OCI-LY1 (cell line): ENCODE results near the gene NCAM1.

Experiments used
- EZH2 ChIP-seq: fragments of 200-600 bp; sonication (generic), shearing (Covaris generic); IDR thresholded peaks from 2 replicates; pipeline ENCODE4 v1.8.0; 2017; ENCODE audit warnings: borderline replicate concordance, mixed run types, mild to moderate bottlenecking, antibody characterized with exemption, low read length, moderate library complexity, mixed read lengths
- TF ChIP-seq, protein P1 (sequence below): fragments of 200-600 bp; sonication (generic), shearing (Covaris generic); IDR thresholded peaks from 2 replicates; pipeline ENCODE4 v1.5.1; 2017; ENCODE audit warnings: mild to moderate bottlenecking, antibody characterized with exemption, low read length, moderate library complexity, mixed read lengths

DNA sequence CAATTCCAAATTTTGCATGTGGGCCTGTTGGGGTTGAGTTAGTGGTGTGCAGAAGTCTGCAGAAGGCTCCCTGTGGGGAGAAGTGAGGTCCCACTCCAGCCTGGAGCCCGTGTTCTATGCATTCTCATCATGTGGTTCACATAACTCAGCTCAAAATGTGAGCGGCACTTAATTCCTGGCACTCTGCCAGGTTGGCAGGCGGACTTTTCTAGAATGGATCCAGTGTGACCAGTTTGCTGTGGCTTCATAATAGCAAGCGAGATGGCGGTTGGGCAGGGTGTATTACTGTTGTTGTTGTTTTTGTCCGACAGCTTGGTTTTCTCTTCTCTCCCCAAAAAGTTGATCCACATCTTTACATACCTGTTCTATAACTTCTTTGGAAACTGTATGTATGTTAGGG is 206.4 kb downstream of the NCAM1 start:
- TF ChIP-seq, protein P1, sequence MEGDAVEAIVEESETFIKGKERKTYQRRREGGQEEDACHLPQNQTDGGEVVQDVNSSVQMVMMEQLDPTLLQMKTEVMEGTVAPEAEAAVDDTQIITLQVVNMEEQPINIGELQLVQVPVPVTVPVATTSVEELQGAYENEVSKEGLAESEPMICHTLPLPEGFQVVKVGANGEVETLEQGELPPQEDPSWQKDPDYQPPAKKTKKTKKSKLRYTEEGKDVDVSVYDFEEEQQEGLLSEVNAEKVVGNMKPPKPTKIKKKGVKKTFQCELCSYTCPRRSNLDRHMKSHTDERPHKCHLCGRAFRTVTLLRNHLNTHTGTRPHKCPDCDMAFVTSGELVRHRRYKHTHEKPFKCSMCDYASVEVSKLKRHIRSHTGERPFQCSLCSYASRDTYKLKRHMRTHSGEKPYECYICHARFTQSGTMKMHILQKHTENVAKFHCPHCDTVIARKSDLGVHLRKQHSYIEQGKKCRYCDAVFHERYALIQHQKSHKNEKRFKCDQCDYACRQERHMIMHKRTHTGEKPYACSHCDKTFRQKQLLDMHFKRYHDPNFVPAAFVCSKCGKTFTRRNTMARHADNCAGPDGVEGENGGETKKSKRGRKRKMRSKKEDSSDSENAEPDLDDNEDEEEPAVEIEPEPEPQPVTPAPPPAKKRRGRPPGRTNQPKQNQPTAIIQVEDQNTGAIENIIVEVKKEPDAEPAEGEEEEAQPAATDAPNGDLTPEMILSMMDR = no peak
- no peak for TF ChIP-seq EZH2
